Endometrial microvascular endothelial cells (primary cell): ENCODE measurements around the gene ATXN7. TPM values are rescaled to one million over a fixed set of nuclear protein-coding genes. Genes with fewer than 3 reads are reported as not detected.

Experiments
- in situ Hi-C: cut with HindIII; loops from 2 replicates; pipeline ENCODE4 v1.10.0; 2017; ENCODE audit warnings: low sequenced_read_pairs, low pct_unique_long_range_greater_than_20kb; ENCODE audit errors: inconsistent ontology term
- total RNA-seq: library from RNA; depleted of rRNA; stranded (reverse); fragments of >200 nt; gene quantifications from one replicate; pipeline ENCODE4 v1.2.3, GENCODE V29; 2015; ENCODE audit errors: inconsistent ontology term

ATXN7 gene
- total RNA-seq, 1 donor from 2014 or later: 19.1 TPM

- in situ Hi-C loops: no loop called here
These were observed 2.9 kb upstream of the ATXN7 start for GRCh38 chr3:63860776-63861175.

GRCh38 chr3:63861306-63861705 lies 2.4 kb upstream of the ATXN7 start:
- in situ Hi-C loops: no loop called here

- in situ Hi-C loops: no loop called here
These were observed 890 bp upstream of the ATXN7 start for GRCh38 chr3:63862804-63863149.

- in situ Hi-C loops: no loop called here
These were observed 619 bp downstream of the ATXN7 start for GRCh38 chr3:63864008-63864964.

GRCh38 chr3:63864965-63865327 lies 1.3 kb downstream of the ATXN7 start:
- in situ Hi-C loops: no loop called here

- in situ Hi-C loops: no loop called here
These were observed 3.6 kb downstream of the ATXN7 start for GRCh38 chr3:63867225-63867624.

- in situ Hi-C loops: no loop called here
These were observed 6.4 kb downstream of the ATXN7 start for GRCh38 chr3:63869940-63870614.

GRCh38 chr3:63870615-63871005 lies 6.9 kb downstream of the ATXN7 start:
- in situ Hi-C loops: no loop called here

- in situ Hi-C loops: no loop called here
These were observed 8.7 kb downstream of the ATXN7 start for GRCh38 chr3:63872135-63872924.

- in situ Hi-C loops: no loop called here
These were observed 11.1 kb downstream of the ATXN7 start for GRCh38 chr3:63874769-63875168.

GRCh38 chr3:63875510-63875909 lies 11.8 kb downstream of the ATXN7 start:
- in situ Hi-C loops: no loop called here

GRCh38 chr3:63876260-63876659 lies 12.6 kb downstream of the ATXN7 start:
- in situ Hi-C loops: no loop called here

- in situ Hi-C loops: no loop called here
These were observed 14.2 kb downstream of the ATXN7 start for GRCh38 chr3:63877737-63878393.

GRCh38 chr3:63878394-63879060 lies 14.9 kb downstream of the ATXN7 start:
- in situ Hi-C loops: no loop called here

- in situ Hi-C loops: no loop called here
These were observed 17.0 kb downstream of the ATXN7 start for GRCh38 chr3:63880653-63881052.

GRCh38 chr3:63886858-63887257 lies 23.2 kb downstream of the ATXN7 start:
- in situ Hi-C loops: no loop called here

- in situ Hi-C loops: no loop called here
These were observed 27.9 kb downstream of the ATXN7 start for GRCh38 chr3:63891518-63891917.

GRCh38 chr3:63892773-63893352 lies 29.2 kb downstream of the ATXN7 start:
- in situ Hi-C loops: no loop called here
